GM19238 (cell line): ENCODE measurements around the gene CPM.
"Not testable (repeated sequence)": the region's sequence is repeated elsewhere in the genome, so short reads cannot be mapped to it uniquely, and the experiment has no call there.

Experiments
- DNase-seq: peaks from one replicate; pipeline ENCODE4 v3.0.0; 2011; ENCODE audit warnings: low spot score; ENCODE audit not compliant: insufficient read length

CPM gene

DNA sequence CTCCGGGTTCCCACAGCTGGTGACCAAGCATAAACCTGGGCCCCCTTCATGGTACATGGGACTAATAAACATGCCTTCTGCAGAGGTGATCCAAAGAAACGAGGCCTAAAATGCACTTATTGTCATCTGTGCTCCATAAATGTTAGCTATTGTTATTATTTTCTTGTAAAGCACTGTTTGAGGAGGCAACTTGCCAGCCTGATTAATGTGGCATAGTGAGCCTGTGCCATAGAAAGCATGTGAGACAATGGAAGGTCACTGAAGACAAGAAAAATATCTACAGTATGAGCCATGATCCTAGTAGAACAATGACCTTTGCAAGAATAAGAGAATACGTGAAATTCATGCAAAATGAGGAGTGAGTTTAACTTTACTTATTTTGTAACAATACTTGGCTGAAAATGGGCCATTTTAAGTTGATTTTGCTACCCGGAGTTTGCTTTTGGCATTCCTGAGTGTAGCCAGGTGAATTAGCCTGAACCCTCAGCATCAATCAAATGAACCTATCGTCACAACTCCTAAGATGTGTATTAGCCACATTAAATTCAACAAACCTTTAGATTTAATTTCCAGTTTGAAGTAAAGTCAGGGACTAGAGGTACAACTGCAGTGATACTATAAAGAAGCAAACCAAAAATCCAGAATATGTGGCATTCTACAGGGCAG is 52.2 kb downstream of the CPM start:
- no peak for DNase-seq

DNA sequence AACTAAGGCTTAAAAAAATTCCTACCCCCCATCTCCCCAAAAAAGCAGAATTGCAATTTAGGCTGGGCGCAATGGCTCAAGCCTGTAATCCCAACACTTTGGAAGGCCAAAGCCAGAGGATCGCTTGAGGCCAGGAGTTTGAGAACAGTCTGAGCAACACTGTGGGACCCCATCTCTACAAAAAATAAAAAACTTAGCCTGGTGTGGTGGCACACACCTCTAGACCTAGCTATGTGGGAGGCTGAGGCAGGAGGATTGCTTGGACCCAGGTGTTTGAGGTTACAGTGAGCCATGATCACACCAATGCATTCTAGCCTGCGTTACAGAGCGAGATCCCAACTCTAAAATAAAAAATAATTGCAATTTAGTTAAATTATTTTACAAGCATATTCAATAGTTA is 54.1 kb downstream of the CPM start:
- no peak for DNase-seq

DNA sequence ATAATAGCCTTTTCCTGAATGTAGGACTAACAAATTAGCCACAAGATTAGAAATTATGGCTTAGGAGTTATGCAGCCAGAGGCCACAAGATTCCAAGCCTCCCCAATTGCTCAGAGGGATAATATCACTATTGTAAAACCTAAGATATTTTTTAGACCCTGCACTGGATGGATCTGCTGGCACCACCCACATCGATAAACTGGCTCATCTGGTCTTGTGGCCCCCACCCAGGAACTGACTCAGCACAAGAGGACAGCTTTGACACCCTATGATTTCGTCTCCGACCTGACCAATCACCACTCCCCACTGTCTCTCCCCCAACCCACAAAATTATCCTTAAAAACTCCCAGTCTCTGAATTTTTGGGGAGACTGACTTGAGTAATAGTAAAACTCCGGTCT is 54.7 kb downstream of the CPM start:
- no peak for DNase-seq

DNA sequence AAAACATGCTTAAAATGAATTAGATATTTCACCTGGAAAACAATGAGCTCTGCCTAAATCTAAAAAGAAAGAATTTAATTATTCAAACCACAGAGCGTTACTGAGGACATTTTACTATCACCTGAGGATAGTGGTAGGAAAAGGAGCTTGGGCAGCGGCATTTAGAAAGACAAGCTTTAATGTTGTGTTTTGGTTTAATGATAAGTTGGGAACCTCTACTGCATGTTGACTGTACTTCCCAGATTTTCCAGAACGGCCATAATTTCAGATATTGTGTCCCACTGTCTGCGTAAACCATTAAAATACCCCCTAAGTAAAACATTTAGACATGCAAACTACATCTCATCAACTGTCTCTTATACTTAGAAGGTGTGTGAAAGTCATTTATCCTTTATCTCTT is 55.4 kb downstream of the CPM start:
- DNase-seq = no peak

DNA sequence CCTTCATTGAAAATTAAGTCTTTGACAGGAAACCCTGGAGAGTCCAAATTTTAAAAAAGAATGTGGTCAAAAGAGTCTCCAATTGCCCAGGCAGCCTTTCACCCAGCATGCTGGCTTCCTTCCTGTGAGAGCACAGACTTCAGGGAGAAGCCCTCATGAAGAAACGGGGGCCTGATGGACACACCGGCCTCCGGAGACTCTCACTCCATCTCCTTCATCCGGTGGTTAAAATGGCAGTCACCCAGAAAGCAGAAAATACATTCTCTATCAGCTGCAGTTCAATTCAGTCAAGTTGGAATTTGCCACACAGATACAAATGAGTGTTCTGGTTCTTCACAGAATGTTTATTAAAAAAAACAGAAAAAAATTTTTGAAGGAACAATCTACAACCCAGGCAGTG is 56.5 kb downstream of the CPM start:
- no peak for DNase-seq

DNA sequence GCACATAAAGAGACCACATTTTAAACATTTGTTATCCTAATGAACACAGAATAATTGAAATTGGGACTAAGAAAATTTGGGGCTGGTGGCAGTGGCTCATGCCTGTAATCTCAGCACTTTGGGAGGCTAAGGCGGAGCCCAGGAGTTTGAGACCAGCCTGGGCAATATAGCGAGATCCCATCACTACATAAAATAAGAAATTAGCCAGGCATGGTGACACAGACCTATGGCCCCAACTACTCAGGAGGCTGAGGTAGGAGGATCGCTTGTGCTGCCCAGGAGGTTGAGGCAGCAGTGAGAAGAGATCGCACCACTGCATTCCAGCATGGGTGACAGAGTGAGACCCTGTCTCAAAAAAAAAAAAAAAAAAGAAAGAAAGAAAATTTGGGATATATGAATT is 59.7 kb downstream of the CPM start:
- DNase-seq = no peak

DNA sequence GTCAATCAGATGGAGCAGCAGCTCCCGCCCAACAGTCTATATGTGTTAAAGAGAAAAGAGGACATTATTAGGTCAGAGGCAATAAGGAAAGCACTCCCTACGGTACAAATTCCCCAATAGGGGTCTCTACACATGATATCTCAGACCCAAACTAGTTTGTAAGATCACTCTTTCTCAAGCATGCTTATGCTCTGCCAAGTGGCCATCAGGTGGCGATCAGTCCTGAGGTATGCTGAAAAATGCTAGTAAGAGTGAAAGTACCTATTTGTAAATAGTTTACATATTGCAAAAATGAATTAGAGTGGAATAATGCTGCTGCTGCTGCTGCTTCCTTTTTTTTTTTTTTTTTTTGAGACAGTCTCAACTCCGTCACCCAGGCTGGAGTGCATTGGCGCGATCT is 61.0 kb downstream of the CPM start:
- DNase-seq = no peak

DNA sequence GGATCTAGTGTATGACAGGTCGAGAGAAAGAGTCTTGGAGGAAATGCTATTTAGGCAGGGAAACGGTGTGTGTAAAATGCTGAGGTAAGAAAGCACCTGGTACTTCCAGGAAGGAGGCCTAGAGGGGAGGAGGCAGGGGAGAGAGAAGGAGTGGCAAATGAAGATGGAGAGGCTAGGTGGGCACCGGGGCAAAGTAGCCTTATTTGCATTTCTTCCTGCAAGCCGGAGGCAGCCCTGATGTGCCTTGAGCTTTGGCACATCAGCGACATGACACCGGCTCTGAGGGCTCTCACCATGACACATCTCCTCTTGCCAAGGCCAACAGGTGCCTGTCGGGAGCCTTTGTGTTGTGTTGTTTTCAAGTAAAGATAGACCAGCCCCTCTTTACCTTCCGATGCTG is 61.6 kb downstream of the CPM start:
- DNase-seq = no peak

DNA sequence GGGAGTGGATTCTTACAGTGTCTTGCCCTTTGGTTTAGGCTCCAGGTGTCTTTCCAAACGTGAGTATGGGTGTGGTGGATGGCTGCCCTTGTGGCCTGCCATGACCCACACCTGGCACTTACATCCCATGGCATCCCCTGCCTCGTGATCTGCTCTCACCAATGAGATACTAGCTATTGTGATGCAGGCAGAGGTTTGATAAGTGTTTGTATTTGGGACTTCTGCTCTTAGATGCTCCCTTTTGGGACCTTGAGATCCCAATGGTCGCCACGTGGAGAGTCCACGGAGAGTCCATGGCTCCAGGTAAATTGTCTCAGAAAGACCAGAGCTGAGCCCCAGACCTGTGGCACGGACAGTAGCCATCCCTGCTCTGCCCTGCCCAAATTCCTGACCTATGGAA is 62.5 kb downstream of the CPM start:
- no peak for DNase-seq

DNA sequence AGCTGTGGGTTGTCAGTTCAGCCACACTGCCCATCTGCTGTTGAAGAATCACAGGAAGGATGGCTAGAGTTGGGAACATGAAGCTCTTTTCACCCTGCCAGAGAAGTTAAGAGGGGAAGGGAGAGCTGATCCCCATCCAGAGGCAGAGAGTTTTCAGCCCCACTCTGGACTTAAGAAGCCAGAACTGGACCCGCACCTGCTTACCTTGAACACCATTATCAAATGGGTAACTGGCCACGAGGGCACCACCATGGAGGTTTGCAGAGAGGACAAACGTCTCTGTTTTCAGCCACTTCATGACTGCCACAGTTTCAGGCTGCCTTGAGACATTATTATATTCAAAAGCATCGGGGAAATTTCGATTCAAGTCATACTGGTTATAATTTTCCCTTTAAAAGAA is 63.0 kb downstream of the CPM start:
- DNase-seq = no peak

DNA sequence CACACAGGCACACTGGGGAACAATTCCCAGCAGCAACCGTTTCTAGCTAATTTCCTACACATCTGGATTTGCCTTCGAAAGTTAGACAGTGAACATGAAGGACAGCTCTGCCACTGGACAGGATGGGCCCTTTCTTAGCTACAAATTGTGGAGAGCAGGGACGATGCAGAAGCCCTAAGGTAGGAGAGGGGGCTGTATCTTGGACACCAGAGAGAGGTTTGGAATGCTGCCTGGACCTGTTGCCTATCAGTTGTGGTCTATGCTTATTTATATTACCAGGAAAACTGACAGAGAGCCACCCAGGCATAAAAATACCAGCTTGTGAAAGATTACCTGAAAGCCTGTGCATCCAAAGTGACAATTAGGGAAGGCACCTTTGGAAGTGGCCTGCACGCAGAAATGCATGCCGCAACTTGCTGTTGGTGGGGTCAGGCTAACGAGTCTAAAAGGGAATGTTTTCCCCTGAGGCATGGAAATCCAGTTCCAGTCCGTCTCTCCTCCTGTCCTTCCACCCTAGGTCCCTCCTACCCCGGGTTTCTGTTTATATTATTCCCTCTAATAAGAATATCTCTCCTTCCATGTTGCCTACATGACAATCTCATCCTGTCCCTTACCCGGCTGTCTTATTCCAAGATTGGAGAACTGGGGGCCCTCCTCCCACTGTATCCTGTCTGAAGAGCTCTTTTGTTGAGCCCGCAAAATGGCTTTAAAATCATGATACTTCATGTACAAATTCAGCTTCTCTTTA is 64.8 kb downstream of the CPM start:
- DNase-seq = no peak

DNA sequence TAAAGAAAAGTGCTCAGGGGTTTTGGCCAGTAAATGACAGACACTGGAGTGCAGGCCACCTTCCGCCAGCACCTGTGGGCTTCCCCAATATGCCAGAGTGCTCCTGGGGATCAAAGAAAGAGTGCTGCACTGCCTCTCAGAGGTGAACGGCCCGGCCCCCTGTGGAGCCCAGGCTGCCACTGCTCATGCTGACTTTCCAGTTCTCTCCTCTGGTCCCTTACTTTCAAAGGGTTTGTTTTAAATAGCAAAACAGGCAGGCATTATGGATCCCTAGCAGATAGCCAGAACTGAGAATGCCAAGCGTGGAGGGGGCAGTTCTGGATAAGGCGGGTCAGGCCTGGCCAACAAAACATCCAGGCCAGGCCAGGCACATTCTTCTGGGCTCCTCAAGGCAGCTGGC is 65.4 kb downstream of the CPM start:
- no peak for DNase-seq

DNA sequence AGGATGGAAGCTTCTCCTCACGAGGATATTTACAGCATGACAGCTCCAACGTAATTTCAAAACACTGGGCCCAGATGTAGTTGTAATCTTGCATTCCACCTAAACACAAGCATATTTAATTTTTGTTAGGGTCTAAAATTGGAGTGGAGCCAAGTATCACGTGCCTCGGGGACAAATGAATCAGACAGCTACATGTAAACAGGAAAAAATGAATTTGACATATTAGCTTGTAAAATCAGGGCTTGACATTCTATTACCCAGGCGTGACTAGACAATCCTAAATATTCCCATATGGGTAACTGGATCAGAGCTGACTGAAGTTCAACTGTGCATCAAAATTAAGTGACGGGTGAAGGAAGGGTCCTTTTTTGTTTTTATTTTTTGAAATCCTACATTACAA is 66.0 kb downstream of the CPM start:
- no peak for DNase-seq

DNA sequence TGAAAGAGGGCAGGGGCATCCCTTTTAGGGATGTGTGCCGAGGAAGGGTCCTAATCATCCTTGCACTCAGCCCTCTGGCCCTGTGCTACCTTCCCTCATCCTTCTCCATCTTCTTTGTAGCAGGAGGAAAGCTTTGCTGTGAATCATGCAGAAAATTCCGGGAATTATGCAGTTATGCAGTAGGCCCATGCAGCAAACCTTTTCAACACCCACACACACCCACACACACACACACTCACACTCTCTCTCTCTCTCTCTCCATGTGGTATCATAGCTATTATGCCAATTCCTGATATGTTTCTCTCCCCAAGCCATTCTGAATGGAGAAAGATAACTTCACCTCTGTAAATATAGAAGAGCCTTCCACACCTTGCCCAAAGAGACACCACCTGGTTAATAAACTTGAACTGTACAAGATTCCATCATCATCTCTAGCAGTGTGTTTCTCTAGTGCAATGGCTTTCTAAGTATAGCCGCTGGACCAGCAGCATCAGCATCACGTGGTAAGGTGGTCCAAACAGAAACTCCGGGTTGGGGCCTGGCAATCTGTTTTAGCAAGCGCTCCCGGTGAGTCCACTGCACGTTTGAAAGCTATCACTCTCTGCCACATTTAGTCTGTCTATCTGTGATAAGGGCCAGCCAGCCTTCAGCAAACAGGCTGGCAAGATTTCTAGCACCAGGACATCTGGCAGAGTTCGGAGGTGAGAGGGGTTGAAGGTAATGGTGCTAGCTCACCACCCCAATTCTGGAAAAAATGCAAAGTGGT is 67.4 kb downstream of the CPM start:
- no peak for DNase-seq

DNA sequence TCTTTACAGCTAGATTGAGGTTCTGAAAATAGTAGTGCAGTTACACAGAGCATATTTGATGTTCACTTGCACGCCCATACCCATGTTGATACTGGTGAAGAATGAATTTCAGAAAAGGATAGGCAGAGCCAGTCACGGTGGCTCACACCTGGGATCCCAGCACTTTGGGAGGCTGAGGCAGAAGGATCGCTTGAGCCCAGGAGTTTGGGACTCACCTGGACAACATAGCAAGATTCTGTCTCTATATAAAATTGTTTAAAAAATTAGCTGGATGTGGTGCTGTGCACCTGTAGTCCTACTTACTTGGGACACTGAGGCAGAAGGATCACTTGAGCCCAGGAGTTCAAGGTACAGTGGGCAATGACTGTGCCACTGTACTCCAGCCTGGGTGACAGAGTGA is 68.4 kb downstream of the CPM start:
- DNase-seq = no peak

DNA sequence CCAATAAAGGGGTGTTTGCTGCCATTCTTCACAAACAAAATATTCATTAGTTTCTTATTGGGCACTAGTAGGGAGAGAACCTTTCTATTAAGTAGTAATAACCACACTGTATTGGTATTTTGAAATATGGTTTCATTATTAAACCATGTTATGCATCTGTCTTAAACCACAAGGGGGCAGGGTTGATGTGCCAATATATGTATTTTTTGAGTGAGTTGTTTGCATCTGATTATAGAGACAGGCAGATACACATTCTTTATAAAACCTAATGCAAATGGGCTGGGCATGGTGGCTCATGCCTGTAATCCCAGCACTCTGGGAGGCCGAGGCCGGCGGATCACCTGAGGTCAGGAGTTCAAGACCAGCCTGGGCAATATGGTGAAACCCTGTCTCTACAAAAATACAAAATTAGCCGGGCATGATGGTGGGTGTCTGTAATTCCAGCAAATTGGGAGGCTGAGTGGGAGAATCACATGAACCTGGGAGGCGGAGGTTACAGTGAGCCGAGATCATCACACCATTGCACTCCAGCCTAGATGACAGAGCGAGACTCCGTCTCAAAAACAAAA is 69.0 kb downstream of the CPM start:
- DNase-seq = not testable (repeated sequence)

DNA sequence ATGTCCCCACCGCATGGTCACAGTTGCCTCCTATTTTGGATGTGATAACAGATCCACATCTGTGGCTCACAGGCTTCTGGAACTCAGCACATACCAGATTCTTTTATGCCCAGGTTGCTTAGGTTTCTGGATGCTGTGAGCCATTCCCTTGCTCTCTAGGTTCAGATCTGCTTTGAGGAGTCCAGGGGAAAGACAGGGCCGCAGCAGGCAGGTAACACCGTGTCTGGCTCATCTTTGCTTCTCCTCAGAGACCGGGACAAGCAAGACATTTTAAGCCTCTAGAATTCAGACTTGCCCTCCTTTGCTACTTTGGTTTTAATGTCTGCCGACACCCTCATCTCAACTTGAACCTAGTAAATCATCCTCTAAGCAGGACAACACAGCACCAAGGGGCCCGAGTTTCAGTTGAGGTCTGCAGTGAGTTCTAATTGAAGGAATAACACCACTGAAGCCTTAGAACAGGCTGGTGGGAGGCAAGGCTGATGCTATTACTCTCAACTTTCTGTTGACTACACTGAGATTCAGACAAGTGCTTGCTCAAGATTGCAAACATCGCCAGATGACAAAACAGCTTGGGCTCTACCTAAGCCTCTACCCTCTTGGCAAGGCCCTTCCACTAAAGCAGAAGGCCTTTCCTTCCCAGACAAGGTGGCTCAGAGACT is 69.7 kb downstream of the CPM start:
- no peak for DNase-seq

DNA sequence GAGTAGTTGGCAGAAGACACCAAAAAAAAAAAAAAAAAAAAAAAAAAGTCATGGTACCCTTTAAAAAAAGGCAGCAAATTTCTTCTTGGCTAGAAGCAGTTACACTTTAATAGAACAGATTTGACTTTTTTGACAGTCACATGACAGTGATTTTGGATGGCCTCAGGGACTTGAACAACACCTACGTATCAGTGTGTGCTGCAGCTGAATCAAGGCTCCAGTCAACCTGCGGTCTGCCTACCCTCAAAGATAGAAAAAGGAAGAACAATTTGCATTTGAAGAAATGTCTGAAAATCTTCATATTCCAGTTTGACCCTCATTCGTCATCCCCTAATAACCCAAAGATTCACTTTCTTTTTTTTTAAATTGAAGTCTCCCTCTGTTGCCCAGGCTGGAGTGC is 71.1 kb downstream of the CPM start:
- no peak for DNase-seq

DNA sequence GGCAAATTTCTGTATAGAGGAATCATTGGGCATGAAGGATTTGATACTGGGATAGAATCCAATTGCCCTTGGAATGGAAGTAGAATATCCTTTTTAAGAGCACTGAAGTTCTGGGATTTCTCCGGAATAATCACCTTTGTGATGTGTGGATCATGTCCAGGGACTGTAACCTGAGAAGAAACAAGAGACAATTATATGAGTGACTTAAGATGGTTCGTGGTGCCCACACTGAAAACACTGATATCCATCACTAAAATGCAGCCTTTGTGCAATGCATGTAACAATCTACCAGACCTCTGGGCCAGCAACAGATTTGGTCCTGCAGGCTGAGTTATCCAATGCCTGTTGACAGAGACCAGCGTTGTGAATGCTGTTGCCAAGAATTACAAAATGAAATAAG is 76.5 kb downstream of the CPM start:
- DNase-seq = no peak

DNA sequence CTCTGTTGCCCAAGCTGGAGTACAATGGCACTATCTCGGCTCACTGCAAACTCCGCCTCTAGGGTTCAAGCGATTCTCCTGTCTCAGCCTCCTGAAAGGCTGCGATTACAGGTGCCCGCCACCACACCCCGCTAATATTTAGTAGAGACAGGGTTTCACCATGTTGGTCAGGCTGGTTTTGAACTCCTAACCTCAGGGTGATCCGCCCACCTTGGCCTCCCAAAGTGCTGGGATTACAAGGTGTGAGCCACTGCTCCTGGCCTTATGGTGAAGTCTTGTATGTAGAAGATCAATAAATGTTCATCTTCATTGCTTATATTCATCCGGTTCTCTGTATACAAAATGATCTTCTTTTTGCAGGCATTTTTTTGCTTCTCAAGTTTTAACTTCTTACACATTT is 77.2 kb downstream of the CPM start:
- no peak for DNase-seq

DNA sequence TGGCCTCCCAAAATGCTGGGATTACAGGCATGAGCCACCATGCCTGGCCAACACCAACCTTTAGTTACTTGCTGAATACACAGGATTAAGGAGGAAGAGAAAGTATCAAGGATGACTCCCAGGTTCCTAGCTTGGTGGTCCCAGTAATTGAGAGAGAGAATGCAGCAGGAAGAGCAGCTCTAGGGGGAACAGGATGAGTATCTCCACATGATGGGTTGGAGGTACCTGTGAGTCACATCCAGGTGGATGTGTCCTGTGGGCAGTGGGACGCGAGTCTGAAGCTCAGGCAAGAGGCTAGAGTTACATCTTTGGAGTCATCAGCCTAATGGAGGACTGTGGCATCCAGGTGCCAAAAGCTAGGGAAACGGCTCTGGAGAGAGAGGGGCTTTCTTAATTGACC is 77.9 kb downstream of the CPM start:
- DNase-seq = no peak

DNA sequence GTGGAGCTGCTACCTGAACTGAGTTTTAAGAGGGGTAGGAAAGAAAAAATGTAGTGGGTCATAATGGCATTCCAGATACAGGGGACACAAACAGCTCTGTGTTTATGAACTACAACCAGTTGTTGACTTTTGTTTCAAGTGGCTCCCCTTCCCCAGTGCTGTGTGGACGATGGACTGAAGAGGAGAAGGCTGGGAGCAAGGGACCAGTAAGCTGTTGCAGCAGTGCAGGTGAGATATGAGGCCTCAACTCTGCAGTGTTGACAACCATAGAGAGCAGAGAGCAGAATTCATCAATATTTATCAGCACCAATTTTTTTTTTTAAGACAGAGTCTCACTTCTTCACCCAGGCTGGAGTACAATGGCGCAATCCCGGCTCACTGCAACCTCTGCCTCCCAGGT is 78.4 kb downstream of the CPM start:
- DNase-seq = no peak
